GM19468 (cell line): ENCODE measurements around the gene SF3A1.
A peak's percentile ranks its signal among the peaks of the same experiment; 100 is the strongest.

Experiments
- ATAC-seq: cut with Tn5 transposase; IDR thresholded peaks from one replicate; pipeline ENCODE4 v1.9.1; 2021; ENCODE audit warnings: mild to moderate bottlenecking, moderate library complexity, moderate number of reproducible peaks; ENCODE audit not compliant: unreplicated experiment; ENCODE audit errors: extremely low read depth

Gene SF3A1

DNA sequence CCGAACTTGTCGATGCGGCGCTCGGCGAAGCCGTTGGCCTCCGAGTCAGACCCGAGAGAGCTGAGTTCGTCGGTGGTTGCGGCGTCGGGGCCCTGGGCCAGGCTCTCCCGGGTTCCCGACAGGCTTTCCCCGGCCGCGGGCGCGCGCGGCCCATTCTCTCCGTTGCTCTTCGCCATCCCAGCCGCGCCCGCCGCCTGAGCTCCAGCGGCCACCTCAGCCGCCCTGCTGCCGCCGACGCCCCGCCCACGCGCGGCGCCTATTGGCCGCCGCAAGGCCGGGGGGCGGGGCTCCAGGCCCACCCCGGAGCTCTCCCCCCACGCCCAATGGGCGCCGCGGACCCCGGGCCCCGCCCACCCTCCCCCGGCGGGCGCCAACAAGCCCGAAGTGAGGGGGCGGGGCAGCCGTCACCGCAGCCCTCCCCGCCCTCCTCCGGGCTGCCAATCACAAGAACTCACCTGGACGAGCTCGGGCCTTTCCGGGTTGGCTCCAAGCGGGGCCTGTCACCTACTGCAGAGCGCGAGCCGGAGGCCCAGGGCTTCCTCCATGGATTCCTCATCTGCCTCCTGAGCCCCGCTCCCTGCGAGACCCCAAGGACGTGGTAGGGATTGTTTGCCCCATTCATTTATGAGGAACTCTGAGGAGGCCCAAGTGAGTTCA is 29.9 kb downstream of the SF3A1 start, which contains the start of gene TBC1D10A:
Gene TBC1D10A (minus strand): TSS at position 236 of the 657 bp plus-strand sequence. CDS start 60 bp downstream, at position 176.
- peak; percentile 77 for ATAC-seq

DNA sequence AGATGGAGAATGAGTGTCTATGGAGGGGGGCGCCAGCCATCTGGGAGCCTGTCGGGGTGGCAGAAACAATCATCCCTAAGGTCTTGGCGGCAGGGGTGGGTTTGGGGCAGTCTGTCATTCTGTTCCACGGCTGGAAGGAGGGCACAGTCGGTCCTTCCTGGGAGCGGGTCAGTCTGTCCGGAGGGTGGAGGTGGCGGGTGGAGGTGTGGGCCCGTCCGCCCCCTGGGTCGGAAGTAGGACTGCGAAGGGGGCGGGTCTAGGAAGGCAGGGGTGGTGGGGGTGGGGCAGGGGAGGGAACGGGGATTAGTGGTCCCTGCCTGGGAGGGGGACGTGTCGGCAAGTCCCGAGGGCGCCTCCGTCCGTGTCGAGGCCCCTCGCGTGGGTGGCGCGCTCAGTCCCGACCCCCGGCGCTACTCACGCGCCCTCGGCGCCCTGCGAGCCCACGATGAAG is 30.4 kb downstream of the SF3A1 start:
- no peak for ATAC-seq

DNA sequence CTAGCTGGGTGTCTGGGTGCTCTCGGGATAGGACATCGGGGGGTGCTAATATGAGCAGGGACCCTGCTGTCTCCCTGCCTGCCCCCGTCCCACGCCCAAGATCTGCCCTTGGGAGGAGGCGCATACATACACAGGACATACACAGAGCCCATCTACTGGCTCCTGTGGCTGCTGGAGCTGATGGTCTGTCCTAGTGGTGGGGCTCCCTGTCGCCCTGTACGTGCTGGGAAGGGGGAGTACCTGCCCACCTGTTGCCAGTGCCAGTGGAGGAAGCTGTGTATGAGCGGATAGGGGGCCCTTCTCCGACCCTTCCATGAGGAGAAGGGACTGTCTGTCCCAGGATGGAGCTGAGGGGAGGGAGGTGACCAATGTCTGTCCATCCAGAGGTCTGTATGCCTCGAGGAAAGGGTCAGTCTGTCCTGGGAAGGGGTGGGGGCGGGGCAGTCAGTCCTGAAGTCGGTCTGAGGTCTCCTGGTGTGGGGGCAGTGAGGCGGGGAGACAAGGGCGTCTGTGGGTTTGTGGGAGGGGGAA is 30.9 kb downstream of the SF3A1 start:
- no peak for ATAC-seq

DNA sequence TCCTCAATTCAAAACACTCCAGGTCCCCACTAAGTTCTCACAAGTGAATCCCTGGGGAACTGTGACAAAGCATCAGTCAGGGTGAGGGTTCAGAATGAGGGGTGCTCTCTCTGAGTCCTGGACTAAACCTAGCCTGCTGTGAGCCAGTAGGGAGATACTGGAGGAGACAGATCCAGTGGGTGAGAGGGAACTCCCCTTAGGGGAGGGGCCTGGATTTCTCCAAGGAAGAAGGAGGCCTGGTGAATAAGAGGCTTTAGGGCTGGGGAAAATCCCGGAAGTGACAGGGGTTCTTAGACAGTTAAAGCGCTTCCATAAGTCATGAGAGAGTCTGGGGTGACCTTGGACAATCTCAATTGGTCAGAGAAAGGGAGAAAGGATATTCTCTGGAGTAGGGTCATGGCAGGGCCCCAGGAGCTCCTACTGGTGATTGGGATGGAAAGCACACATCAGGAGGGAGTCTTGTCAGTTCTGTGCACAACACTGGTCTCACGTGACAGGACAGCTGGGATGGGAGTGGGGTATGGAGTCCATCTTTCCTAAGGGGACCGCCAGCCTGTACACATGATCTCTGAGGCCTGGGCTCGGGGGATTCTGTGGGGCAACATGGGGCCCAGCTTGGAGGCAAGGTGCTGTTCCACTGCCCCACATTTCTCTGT is 31.5 kb downstream of the SF3A1 start:
- no peak for ATAC-seq

DNA sequence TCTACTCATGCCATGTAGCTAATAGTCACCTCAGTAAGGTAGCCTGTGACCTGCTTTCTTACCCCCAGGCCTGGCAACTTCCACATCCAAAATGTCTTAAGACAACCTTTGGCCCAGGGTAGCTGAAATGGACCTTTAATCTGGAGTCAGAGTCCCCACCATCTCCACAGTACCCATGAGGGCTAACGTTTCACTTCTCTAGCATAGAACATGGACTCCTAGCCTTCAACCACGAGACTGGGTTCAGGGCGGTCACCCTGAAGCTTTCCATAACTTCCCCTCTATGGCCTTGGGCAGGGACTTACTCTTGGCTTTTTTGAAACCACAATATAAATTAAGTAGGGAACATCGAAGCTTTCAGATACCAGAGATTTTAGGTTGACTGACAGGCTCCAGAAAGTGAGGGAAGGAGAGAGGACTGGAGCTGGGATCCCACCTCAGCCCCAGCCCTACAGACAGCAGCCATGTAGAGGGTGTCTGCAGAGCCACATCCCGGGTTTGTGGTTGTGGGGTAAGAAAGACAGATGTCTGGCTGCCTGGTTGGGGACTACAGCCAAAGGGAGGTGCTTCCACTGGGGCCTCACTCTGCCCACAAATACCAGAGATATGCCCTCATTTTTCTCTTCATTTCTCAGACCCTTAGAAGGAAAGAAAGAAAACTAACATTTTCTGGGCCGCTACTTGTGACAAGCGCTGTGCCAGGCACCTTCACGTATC is 32.5 kb downstream of the SF3A1 start:
- ATAC-seq = no peak

DNA sequence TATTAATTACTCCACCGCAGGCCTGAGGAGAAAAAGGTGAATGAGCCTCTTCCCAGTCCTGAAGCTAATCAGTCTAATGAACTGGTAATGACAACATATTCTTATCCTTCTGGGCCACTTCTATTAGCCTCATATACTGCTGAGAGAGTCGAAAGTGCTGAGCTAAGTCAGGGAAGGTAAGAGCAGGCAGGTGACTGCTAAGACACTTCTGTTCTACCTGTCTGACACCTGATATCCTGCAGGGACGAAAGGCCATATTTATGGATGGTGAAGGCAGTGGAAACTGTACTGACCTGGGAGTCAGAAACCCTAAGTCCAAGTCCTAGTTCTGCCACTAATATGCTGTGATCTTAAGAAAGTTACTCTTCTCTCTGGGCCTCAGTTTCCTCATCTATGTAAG is 33.4 kb downstream of the SF3A1 start:
- no peak for ATAC-seq

DNA sequence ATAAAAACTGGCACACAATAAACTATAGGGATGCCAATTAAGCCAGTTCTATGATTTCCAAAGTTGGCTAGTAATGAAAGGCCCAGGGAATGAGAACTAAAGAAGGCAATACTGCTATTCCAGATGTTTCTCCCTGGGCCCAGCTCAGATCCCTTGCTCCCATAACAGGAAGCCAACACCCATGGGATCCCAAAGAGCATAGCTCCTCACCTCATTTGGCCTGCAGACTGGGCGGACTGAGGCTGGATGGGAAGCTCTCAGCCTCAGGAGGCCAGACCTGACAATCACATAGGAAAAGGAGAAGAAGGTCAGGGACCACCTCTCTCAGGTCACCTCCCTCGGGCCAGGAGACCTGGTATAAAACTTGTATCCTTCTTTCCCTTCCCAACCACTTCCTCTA is 35.2 kb downstream of the SF3A1 start:
- no peak for ATAC-seq

DNA sequence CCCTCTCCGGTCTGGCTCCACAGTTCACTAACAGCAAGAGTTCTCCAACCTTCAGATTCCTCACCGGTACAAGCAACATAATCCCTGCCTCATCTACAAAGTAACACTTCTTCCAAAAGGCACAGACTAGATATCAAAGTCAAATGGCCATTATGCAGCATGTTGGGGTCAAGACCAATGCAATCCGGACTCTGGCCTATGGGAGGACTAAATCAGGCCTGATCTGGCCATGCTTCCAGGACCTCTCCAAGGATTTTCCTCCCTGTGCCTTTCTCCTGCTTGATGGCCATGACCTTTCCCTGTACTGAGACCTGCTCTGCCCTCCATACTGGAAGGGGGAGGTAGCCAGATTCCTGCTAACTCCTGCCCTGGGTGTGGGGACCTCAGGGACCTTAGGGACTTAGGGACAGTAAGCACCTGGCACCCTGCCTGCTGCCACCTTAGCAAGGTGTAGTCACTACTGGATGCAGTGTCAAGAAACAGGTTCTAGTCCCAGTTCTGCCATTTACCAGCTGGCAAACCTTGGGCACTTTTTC is 36.6 kb downstream of the SF3A1 start:
- ATAC-seq = no peak

DNA sequence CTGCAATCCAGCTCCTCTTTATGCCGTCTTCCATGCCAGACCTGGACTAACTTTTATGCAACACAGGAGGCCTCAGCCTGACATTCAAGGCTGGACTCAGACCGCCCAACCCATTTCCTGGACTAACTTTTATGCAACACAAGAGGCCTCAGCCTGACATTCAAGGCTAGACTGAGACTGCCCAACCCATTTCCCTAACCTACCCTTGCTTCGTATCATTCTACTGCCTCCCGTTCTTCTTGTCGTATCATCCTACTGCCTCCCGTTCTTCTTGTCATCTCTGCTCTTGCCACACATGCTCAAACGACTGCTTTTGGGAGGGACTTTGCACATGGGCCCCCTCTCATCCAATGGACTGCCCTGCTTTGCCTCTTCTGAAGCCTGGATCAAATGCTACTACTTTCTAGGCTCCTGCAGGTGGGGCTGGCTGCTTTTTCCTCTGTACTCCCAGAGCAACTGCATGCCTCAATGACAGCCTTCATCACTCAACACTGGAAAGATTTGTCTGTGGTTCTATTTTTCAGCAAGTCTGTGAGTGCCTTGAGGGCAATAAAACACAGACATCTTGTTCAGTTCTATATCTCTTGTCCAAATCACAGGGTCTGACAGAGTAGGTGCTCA is 37.8 kb downstream of the SF3A1 start:
- no peak for ATAC-seq

DNA sequence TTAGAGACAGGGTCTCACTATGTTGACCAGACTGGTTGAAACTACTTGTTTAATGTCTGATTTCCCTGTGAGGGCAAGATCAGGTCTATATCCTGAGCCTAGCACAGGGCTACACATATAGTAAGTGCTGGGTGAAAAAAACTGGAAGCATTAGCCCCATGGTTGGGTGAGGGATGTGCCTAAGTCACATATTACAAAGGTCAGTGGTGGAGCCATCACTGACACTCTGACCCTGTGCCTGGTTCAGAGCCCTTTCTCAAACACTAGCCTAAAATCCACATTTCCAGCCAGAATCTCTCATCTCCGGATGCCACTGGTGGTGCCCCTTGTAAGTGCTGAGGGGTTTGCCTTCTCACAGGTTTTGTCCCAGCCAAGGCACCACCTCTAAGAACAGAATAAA is 38.9 kb downstream of the SF3A1 start:
- no peak for ATAC-seq

DNA sequence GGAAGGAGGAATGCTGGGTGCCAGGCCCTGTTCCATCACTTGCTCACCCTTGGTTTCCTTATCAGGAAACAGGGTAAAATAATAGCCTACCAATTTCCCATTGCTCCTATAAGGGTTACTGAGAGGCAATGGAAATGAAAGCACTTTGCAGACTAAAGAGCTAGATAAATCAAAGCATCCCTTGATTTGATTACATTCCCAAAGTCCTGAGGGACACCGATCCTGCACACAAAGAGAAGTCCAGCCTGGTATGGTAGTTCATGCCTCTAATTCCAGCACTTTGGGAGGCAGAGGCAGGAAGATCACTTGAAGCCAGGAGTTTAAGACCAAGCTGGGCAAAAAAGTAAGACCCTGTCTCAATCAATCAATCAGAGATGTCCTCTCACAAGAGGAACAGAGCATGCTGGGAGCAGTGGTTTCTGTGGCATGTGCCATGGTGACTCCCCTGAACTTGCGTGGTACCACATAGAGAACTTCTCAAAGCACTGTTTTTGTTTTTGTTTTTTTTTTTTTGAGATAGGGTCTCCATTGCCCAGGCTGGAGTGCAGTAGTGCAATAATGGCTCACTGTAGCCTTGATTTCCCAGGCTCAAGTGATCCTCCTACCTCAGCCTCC is 40.6 kb downstream of the SF3A1 start:
- ATAC-seq = no peak

DNA sequence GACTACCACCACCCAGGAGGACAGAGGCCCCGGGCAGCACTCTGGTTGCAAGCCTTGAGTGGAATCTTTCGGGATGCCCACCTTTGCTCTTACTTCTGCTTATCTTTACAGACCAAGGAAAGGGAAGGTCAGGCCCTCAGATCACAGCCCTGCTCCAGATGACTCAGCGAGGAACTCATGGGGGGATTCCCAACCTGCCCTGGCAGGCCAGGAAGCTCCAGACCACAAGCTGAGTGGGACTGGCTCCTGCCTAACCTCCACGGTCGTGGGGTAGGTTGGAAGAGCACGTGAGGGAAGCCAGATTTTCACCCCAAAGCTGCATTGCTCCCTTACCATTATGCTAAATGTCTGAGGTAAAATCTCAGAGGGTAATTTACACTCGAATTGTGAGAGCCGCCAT is 41.8 kb downstream of the SF3A1 start:
- no peak for ATAC-seq

DNA sequence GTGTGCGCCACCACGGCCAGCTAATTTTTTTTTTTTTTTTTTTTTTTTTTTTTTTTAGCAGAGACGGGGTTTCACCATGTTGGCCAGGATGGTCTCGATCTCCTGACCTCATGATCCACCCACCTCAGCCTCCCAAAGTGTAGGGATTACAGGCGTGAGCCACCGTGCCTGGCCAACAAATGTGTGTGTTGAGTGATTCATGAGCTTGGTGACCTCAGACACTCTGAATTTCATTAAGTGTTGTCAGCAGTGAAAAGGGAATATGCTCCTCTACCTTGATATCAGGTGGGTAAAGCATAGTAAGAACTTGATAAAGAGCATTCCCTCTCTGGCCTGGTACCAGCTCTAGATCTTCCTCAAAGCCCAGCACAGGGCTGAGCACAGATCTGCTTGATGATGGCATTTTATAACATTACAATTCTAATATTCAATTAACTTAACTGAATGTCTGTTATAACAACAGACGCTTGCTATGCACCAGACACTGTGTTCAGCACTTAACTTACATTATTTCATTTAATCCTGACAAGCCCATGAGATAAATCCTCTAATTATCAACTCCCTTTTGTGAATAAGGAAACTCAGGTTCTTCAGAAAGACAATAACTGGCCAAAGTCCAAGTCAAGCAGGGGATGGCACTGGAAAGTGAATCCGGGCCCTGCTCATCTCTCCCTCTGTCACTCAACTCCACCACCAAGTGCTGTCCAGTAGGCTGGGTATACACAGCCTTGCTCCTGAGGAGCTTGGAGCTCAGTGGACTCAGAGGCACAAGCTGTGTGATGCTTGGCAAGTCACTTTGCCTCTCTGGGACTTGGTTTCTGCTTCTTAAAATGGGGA is 42.9 kb downstream of the SF3A1 start:
- ATAC-seq = no peak

DNA sequence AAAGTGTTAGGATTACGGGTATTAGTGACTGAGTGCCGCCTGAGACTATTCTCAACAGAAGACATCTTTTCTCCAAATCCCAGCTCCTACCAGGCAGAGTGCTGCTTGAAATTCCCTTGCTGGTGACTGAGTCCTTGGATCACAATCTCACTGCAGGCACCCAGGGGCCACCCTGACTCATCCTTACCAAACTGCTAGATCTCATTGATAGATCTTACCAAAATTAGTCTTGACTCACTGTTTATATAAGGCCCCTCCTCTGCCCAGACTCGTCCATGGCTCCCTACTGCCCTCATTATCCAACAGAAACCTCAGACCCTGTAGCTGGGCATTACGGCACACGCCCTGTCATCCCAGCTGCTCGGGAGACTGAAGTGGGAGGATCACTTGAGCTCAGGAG is 44.6 kb downstream of the SF3A1 start:
- no peak for ATAC-seq

DNA sequence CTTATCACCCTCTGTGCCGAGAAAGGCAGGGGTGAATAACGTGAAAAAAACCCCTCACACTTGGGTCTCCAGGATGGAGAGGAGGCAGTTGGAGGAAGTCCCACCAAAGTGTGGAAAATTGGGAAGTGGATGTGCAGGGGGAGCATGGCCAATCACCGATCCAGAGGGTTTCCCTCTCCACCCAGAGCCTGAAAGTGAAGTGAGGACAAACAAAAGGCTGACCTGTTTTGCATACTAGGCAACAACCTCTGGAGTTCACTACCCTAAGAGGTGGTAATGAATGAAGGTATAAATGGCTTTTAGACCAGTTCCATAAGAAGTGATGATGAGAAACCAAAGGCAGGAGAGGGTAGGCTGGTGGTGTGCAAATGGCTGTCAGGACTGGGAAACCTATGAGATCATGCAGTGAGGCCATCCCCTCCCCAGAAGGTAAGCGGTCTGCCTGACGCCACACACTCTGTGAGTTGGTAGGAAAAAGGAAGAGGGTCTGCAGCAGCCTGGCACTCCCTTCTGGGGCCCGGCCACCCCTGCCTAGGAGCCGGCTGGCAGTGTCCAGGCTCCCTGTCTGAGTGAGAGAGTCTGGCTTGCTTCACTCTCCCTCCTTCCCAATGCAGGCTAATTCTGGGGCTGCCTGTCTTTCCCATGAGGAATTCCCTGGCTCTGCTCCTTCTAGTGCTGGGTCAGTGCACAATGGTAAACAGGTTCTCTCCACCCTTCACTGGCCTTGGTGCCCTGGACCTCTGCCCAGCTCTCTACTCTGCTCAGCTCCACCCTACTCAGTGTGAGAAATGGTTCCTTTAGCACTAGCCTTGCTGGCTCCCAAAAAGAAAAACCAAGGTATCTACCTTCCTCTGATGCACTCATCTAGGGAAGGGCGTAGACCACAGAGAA is 45.6 kb downstream of the SF3A1 start:
- no peak for ATAC-seq

DNA sequence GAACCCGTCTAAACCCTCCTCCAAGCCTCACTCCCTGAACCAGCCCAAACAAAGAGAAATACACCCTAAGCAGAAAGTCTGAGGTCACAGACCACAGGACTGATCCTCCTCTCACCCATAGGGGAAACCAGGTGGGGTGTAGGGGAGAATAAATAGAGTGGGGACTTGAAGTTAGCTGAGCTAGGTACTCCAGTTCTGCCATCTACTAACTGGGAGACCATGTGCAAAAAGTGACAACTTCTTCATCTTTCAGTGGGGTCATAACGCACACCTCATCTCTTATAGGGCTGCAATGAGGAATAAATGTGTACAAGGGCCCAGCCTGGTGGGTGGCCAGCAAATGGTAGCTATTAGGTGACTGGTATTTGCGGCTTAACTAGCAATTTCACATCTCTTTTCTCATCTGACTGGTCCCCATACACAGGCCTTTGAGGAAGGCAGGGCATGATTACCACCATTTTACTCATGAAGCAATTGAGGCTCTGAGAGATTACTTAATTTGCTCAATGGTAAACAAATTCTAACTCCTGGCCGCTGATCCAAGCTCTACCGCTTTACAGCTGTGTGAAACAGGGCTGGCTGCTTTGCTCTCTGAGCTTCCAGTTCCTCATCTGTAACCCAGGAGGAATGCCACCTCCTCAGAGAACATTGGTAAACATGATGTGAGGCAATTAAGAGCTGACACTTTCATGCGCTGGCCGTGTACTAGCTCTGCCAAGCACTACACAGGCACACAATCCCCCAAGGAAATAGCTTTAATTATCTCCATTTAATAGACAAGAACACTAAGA is 46.5 kb downstream of the SF3A1 start:
- no peak for ATAC-seq

DNA sequence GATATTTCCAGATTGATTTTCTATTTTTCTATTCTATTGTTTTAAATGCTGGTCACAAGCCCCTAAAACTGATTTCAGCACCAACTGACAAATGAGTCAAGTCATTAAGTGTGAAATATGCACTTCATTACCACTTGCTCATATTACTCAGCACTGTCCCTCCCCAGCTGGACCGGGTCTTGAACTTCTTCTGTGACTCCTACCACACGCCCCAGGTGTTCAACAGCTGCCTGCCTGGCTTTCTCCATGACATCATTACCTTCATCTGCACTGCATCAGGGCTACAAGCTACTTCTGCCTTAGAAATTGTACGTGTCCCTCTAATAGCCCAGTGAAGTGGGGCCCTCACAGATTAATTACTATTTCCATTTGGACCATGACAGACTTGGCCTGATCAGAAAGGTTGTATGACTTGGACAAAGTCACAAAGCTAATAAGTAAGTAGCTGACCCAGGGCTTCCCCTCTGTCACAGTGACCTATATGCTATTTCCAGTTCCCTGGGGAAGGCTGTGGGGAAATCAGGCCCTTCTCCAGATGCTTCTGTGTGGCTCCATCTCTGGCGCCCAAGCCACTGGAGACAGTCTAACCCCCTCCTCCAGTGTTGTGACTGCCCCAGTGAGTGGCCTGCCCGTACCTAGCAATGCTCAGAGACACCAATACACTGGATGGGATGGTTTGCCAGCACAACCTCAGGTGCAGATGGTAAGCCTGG is 48.0 kb downstream of the SF3A1 start:
- no peak for ATAC-seq
